Activated T-helper 2 cell treated with anti-CD3 and anti-CD28 coated beads, Interferon-gamma antibody, Interleukin-2, Interleukin-4, amounts not matched to agents 10 μg/mL and 5 μg/mL and 100 μg/mL, durations not matched to agents 14 hours and 24 hours and 36 hours (primary cell): ENCODE measurements around the gene DHCR7. TPM values are rescaled to one million over a fixed set of nuclear protein-coding genes. Genes with fewer than 3 reads are reported as not detected.
A peak's percentile ranks its signal among the peaks of the same experiment; 100 is the strongest.

ENCODE experiments used
- DNase-seq: peaks from one replicate; pipeline ENCODE4 v3.0.0; 2021; ENCODE audit warnings: low spot score
- H3K27ac Mint-ChIP-seq: one replicate; pipeline ENCODE4 v1.8.0; 2021; ENCODE audit warnings: mixed read lengths
- H3K27me3 Mint-ChIP-seq: one replicate; pipeline ENCODE4 v1.8.0; 2021; ENCODE audit warnings: low read depth, mixed read lengths
- H3K36me3 Mint-ChIP-seq: one replicate; pipeline ENCODE4 v1.8.0; 2021; ENCODE audit warnings: low read depth, mixed read lengths
- H3K4me1 Mint-ChIP-seq: one replicate; pipeline ENCODE4 v1.8.0; 2021; ENCODE audit warnings: low read depth, mixed read lengths
- H3K4me3 Mint-ChIP-seq: one replicate; pipeline ENCODE4 v1.8.0; 2021; ENCODE audit warnings: low read depth, mild to moderate bottlenecking, moderate library complexity, mixed read lengths
- H3K9me3 Mint-ChIP-seq: one replicate; pipeline ENCODE4 v1.8.0; 2021; ENCODE audit warnings: mixed read lengths
- intact Hi-C: fragments of 100-400 bp; cut with micrococcal nuclease; formaldehyde crosslinking; loops from one replicate; pipeline ENCODE4 v1.15.1; 2023
- total RNA-seq: library from RNA; stranded (reverse); gene quantifications from 2 replicates; pipeline ENCODE4 v1.2.3, GENCODE V29; 2022

The DHCR7 gene
- total RNA-seq, 1 donor from 2014 or later: 129 TPM

GRCh38 chr11:71436861-71437260, 11.3 kb downstream of the DHCR7 start:
- H3K27me3 Mint-ChIP-seq: no peaks in the 10 kb centered on the region
- intact Hi-C loops: no loop called here
- no peak overlapping the region for H3K4me3 Mint-ChIP-seq
- no peaks in the 10 kb centered on the region for H3K9me3 Mint-ChIP-seq
- H3K4me1 Mint-ChIP-seq: no peaks in the 10 kb centered on the region
- no peak overlapping the region for H3K27ac Mint-ChIP-seq
- DNase-seq: no peak
- peaks cover 54% of the 10 kb centered on the region for H3K36me3 Mint-ChIP-seq

- Mint-ChIP-seq H3K36me3 (peaks cover 41% of the 10 kb centered on the region), H3K27ac (no peak overlapping the region), H3K9me3 (no peaks in the 10 kb centered on the region), H3K4me3 (no peak overlapping the region), H3K27me3 (no peaks in the 10 kb centered on the region), H3K4me1 (no peaks in the 10 kb centered on the region)
- DNase-seq: no peak
- intact Hi-C loops: no loop called here
Measured at GRCh38 chr11:71435278-71435951, 12.8 kb downstream of the DHCR7 start.

GRCh38 chr11:71434576-71435130, 13.5 kb downstream of the DHCR7 start:
- Mint-ChIP-seq H3K4me3 (no peak overlapping the region), H3K9me3 (no peaks in the 10 kb centered on the region), H3K27me3 (no peaks in the 10 kb centered on the region), H3K4me1 (no peaks in the 10 kb centered on the region), H3K36me3 (peaks cover 33% of the 10 kb centered on the region), H3K27ac (no peak overlapping the region)
- intact Hi-C loops: no loop called here
- no peak for DNase-seq

GRCh38 chr11:71433648-71434450, 14.3 kb downstream of the DHCR7 start:
- no peak for DNase-seq
- no peaks in the 10 kb centered on the region for H3K9me3 Mint-ChIP-seq
- H3K36me3 Mint-ChIP-seq: peaks cover 27% of the 10 kb centered on the region
- peaks cover 4% of the 10 kb centered on the region for H3K4me1 Mint-ChIP-seq
- H3K27me3 Mint-ChIP-seq: no peaks in the 10 kb centered on the region
- intact Hi-C loops: no loop called here
- H3K27ac Mint-ChIP-seq: no peak overlapping the region
- H3K4me3 Mint-ChIP-seq: no peak overlapping the region

GRCh38 chr11:71432761-71433647, 15.2 kb downstream of the DHCR7 start:
- peaks cover 4% of the 10 kb centered on the region for H3K4me1 Mint-ChIP-seq
- no peak overlapping the region for H3K4me3 Mint-ChIP-seq
- no peaks in the 10 kb centered on the region for H3K27me3 Mint-ChIP-seq
- H3K36me3 Mint-ChIP-seq: peaks cover 21% of the 10 kb centered on the region
- H3K27ac Mint-ChIP-seq: no peak overlapping the region
- no peaks in the 10 kb centered on the region for H3K9me3 Mint-ChIP-seq
- no peak for DNase-seq
- intact Hi-C loops: no loop called here

GRCh38 chr11:71431271-71431670, 16.9 kb downstream of the DHCR7 start:
- no peaks in the 10 kb centered on the region for H3K27me3 Mint-ChIP-seq
- H3K36me3 Mint-ChIP-seq: peaks cover 13% of the 10 kb centered on the region
- H3K4me1 Mint-ChIP-seq: peaks cover 7% of the 10 kb centered on the region
- H3K4me3 Mint-ChIP-seq: no peak overlapping the region
- no peak overlapping the region for H3K27ac Mint-ChIP-seq
- intact Hi-C loops: no loop called here
- no peak for DNase-seq
- no peaks in the 10 kb centered on the region for H3K9me3 Mint-ChIP-seq

GRCh38 chr11:71430166-71430565, 18.0 kb downstream of the DHCR7 start:
- Mint-ChIP-seq H3K27ac (no peak overlapping the region), H3K4me3 (no peak overlapping the region), H3K27me3 (no peaks in the 10 kb centered on the region), H3K36me3 (peaks cover 9% of the 10 kb centered on the region), H3K4me1 (peaks cover 7% of the 10 kb centered on the region), H3K9me3 (no peaks in the 10 kb centered on the region)
- no peak for DNase-seq
- intact Hi-C loops: no loop called here

GRCh38 chr11:71429701-71430100, 18.5 kb downstream of the DHCR7 start:
- intact Hi-C loops: no loop called here
- H3K27ac Mint-ChIP-seq: no peak overlapping the region
- H3K36me3 Mint-ChIP-seq: peaks cover 5% of the 10 kb centered on the region
- DNase-seq: no peak
- no peaks in the 10 kb centered on the region for H3K27me3 Mint-ChIP-seq
- H3K4me3 Mint-ChIP-seq: no peak overlapping the region
- H3K9me3 Mint-ChIP-seq: no peaks in the 10 kb centered on the region
- H3K4me1 Mint-ChIP-seq: peaks cover 7% of the 10 kb centered on the region

- Mint-ChIP-seq H3K27ac (peak overlapping the region; percentile 44), H3K27me3 (no peaks in the 10 kb centered on the region), H3K9me3 (no peaks in the 10 kb centered on the region), H3K4me3 (no peak overlapping the region), H3K4me1 (peaks cover 7% of the 10 kb centered on the region), H3K36me3 (no peaks in the 10 kb centered on the region)
- DNase-seq: no peak
- intact Hi-C loops: no loop called here
Measured at GRCh38 chr11:71428861-71429435, 19.2 kb downstream of the DHCR7 start.

GRCh38 chr11:71426413-71426812, 21.8 kb downstream of the DHCR7 start:
- H3K36me3 Mint-ChIP-seq: no peaks in the 10 kb centered on the region
- no peaks in the 10 kb centered on the region for H3K9me3 Mint-ChIP-seq
- intact Hi-C loops: no loop called here
- H3K27ac Mint-ChIP-seq: no peak overlapping the region
- H3K27me3 Mint-ChIP-seq: no peaks in the 10 kb centered on the region
- H3K4me3 Mint-ChIP-seq: no peak overlapping the region
- DNase-seq: no peak
- peaks cover 7% of the 10 kb centered on the region for H3K4me1 Mint-ChIP-seq

- Mint-ChIP-seq H3K4me3 (no peak overlapping the region), H3K27me3 (no peaks in the 10 kb centered on the region)
Measured at GRCh38 chr11:71425860-71426259, 22.3 kb downstream of the DHCR7 start.

GRCh38 chr11:71425409-71425808, 22.8 kb downstream of the DHCR7 start:
- no peaks in the 10 kb centered on the region for H3K9me3 Mint-ChIP-seq
- no peak overlapping the region for H3K27ac Mint-ChIP-seq
- H3K36me3 Mint-ChIP-seq: no peaks in the 10 kb centered on the region
- intact Hi-C loops: no loop called here
- no peak for DNase-seq
- no peak overlapping the region for H3K4me3 Mint-ChIP-seq
- no peaks in the 10 kb centered on the region for H3K27me3 Mint-ChIP-seq
- H3K4me1 Mint-ChIP-seq: peaks cover 7% of the 10 kb centered on the region

More at GRCh38 chr11:71425860-71426259, 22.3 kb downstream of the DHCR7 start:
- Mint-ChIP-seq H3K9me3 (no peaks in the 10 kb centered on the region), H3K27ac (no peak overlapping the region), H3K36me3 (no peaks in the 10 kb centered on the region), H3K4me1 (peaks cover 7% of the 10 kb centered on the region)
- intact Hi-C loops: no loop called here
- DNase-seq: no peak
